ENCODE data around the gene PRR33. TPM values are rescaled to one million over a fixed set of nuclear protein-coding genes. Genes with fewer than 3 reads are reported as not detected.

PRR33 gene
- polyA plus RNA-seq, 1 experiment: not detected

DNA sequence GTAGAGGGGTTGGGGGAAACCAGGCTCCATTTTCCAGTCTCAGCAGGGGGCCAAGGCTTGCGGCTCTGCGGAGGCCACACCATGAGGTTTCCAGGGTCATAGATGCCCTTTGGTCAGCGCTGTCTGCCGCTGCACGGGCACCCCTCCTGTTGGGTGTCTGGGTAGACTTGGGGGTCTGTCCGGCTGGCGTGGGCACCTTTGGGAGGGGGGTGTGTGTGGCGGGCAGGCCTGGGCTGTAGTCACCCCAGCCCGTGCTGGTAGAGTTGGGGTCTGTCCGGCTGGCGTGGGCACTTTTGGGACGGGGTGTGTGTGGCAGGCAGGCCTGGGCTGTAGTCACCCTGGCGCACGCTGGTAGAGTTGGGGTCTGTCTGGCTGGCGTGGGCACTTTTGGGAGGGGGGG is 20.2 kb downstream of the PRR33 start:
- ChIA-PET CTCF (no interaction called here), POLR2A (no interaction called here)
- Histone ChIP-seq H3K4me3 (ENCODE audit: low read depth, low read length) (no peak overlapping the region), H3K27me3 (ENCODE audit: control insufficient read depth, insufficient read depth, low read length) (peaks cover 2% of the 10 kb centered on the region; the same call in 1 of the 2 replicates), H3K36me3 (ENCODE audit: control insufficient read depth, insufficient read depth, low read length) (no peaks in the 10 kb centered on the region)
- TF ChIP-seq, protein P1, sequence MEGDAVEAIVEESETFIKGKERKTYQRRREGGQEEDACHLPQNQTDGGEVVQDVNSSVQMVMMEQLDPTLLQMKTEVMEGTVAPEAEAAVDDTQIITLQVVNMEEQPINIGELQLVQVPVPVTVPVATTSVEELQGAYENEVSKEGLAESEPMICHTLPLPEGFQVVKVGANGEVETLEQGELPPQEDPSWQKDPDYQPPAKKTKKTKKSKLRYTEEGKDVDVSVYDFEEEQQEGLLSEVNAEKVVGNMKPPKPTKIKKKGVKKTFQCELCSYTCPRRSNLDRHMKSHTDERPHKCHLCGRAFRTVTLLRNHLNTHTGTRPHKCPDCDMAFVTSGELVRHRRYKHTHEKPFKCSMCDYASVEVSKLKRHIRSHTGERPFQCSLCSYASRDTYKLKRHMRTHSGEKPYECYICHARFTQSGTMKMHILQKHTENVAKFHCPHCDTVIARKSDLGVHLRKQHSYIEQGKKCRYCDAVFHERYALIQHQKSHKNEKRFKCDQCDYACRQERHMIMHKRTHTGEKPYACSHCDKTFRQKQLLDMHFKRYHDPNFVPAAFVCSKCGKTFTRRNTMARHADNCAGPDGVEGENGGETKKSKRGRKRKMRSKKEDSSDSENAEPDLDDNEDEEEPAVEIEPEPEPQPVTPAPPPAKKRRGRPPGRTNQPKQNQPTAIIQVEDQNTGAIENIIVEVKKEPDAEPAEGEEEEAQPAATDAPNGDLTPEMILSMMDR (IDR thresholded peaks at IDR 0.05; ENCODE audit: insufficient read depth, low read depth, low read length): no peak
- no peak for DNase-seq (ENCODE audit: low read depth)

DNA sequence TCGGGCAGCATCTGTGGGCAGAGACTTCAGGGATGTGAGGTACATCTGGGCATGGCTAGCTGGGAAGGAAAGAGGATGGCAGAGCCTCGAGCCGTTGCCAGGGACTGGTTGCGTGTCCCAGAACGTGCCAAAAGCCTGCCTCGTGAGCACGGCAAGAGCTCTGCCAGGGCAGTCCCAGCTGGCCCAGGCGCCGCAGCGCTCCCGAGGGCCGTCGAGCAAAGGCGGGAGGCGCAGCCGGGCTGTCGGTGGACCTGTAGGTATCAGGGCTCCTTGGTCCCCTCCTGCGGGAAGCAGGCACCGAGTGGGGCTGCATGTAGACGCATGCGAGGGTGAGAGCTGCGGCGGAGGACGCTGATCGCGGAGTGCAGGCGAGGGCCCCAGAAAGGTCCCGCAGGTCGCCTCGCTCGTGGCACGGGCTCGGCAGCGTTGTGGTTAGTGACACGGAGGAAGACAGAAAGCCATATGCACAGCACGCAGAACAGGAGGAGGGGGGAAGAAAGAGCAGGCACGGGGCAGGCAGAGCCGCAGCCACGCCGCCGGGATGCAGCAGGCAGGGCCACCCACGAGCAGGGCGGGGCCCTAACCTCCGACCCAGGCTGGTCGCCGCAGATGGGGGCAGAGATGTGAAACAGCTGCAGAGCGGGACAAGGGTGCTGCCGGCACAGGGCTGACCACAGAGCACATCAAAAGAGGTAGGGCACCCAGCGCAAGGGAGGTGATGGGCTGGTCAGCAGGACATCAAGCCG is 20.8 kb downstream of the PRR33 start:
- CTCF ChIA-PET: interaction anchor here (0.7 to 2.2 kb wide), 5 partner anchors 11 to 281 kb away, joined by 3 to 10 read pairs (median 4); no protein-coding TSS in a partner anchor
- POLR2A ChIA-PET: no interaction called here
- Histone ChIP-seq H3K27me3 (ENCODE audit: control insufficient read depth, insufficient read depth, low read length) (peaks cover 2% of the 10 kb centered on the region; the same call in 1 of the 2 replicates), H3K4me3 (ENCODE audit: low read depth, low read length) (no peak overlapping the region), H3K36me3 (ENCODE audit: control insufficient read depth, insufficient read depth, low read length) (no peaks in the 10 kb centered on the region)
- TF ChIP-seq, protein P1 (IDR thresholded peaks at IDR 0.05; ENCODE audit: insufficient read depth, low read depth, low read length): no peak
- DNase-seq (ENCODE audit: low read depth): no peak

DNA sequence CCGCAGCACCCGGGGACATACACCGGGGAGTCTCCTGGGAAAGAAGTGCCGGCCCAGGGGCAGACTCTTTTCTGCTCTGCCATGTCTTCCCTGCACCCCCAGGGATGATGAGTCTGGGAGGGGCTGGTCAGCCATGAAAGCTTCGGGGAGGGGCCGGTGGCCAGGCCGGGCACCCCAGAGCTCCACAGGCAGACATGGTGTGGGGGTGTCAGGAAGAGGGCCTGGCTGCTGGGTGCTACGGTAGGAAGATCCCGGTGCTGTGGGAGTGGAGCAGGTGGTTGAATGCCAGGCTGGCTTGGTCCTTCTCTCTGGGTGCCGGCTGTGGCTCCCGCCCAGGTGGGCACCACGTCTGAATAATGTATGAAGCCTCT is 21.4 kb downstream of the PRR33 start:
- Histone ChIP-seq H3K36me3 (ENCODE audit: control insufficient read depth, insufficient read depth, low read length) (no peaks in the 10 kb centered on the region), H3K27me3 (ENCODE audit: control insufficient read depth, insufficient read depth, low read length) (peaks cover 2% of the 10 kb centered on the region; the same call in 1 of the 2 replicates), H3K4me3 (ENCODE audit: low read depth, low read length) (no peak overlapping the region)
- DNase-seq (ENCODE audit: low read depth): no peak
- ChIA-PET CTCF (interaction anchor here (0.7 to 2.2 kb wide), 5 partner anchors 12 to 282 kb away, joined by 3 to 10 read pairs (median 4); no protein-coding TSS in a partner anchor), POLR2A (no interaction called here)
- TF ChIP-seq, protein P1 (IDR thresholded peaks at IDR 0.05; ENCODE audit: insufficient read depth, low read depth, low read length): no peak

DNA sequence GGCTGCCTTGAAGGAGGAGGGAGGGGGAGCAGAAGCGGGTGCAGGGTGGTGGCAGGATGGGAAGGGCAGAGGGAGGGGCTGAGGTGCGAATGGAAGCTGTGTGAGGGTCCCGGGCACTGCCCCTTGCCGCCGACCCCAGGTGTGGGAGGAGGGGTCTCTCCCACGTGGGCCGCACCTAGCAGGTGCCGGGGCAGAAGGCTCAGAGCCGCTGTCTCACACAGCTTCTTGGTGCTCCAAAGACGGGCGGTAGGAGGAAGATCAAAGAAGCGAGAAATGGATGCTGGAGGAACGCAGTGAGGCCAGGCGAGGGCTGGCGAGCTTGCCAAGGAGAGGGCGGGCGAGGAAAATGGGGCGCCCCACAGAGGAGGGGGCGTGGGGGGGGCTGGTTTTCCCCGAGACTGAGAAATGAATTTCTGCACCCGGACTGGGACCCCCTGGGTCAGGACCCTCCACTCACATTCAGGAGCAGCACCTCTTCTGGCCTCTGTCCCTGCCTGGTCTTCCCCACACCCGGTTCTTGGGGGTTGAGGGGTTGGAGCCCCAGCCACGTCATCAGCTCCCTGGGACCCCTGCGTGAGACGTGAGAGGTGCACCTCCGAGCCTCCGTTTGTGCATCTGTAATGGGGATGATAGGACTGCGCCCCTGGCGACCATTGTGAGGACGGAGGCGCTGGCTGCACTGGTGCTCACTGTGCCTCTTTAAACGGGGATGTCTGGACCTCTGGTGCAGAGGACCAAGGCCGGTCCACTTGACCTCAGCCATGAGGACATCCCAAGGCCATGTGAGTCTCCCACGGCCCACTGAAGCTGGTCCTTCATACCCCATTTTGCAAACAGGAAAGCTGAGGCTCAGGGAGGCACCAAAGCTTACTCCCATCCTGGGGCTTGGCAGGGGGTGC is 22.0 kb downstream of the PRR33 start:
- TF ChIP-seq, protein P1 (IDR thresholded peaks at IDR 0.05; ENCODE audit: insufficient read depth, low read depth, low read length): no peak
- Histone ChIP-seq H3K36me3 (ENCODE audit: control insufficient read depth, insufficient read depth, low read length) (no peaks in the 10 kb centered on the region), H3K4me3 (ENCODE audit: low read depth, low read length) (no peak overlapping the region), H3K27me3 (ENCODE audit: control insufficient read depth, insufficient read depth, low read length) (peaks cover 2% of the 10 kb centered on the region; the same call in 1 of the 2 replicates)
- ChIA-PET CTCF (interaction anchor here (0.9 to 2.2 kb wide), 6 partner anchors 8 to 282 kb away, joined by 3 to 10 read pairs (median 4); partner anchors contain the start of gene TNNT3), POLR2A (no interaction called here)
- no peak for DNase-seq (ENCODE audit: low read depth)
